GM23338 (cell line): ENCODE measurements around the gene AMFR. TPM values are rescaled to one million over a fixed set of nuclear protein-coding genes. Genes with fewer than 3 reads are reported as not detected.

Experiments used
- ATAC-seq: fragments of 200-7000 bp; cut with Tn5 transposase; 3 replicates; pipeline ENCODE4 v1.9.1; 2020
- DNase-seq: peaks from one replicate; pipeline ENCODE4 v3.0.0-alpha.2; 2015; ENCODE audit warnings: low spot score
- H2AFZ ChIP-seq: fragments of 200-600 bp; sonication (generic); 2 replicates; pipeline ENCODE4 v1.8.0; 2016; ENCODE audit warnings: antibody characterized with exemption, mild to moderate bottlenecking, moderate library complexity
- H3F3A ChIP-seq: fragments of 200-600 bp; sonication (generic); replicated peaks from 2 replicates; pipeline ENCODE4 v1.8.0; 2017; ENCODE audit warnings: antibody characterized with exemption, mixed run types, low read depth
- H3K27ac ChIP-seq: fragments of 200-600 bp; sonication (generic); 2 replicates; pipeline ENCODE4 v1.6.1; 2016; ENCODE audit warnings: low read depth
- H3K27me3 ChIP-seq: fragments of 200-600 bp; sonication (generic); 2 replicates; pipeline ENCODE4 v1.8.0; 2016; ENCODE audit warnings: mild to moderate bottlenecking, mixed run types, moderate library complexity; ENCODE audit not compliant: insufficient read depth
- H3K36me3 ChIP-seq: fragments of 200-600 bp; sonication (generic); 2 replicates; pipeline ENCODE4 v1.8.0; 2016; ENCODE audit warnings: mild to moderate bottlenecking; ENCODE audit not compliant: insufficient read depth
- H3K4me1 ChIP-seq: fragments of 200-600 bp; sonication (generic); 2 replicates; pipeline ENCODE4 v1.8.0; 2016; ENCODE audit warnings: mild to moderate bottlenecking, moderate library complexity; ENCODE audit not compliant: insufficient read depth
- H3K4me2 ChIP-seq: fragments of 200-600 bp; sonication (generic); 2 replicates; pipeline ENCODE4 v1.7.1; 2017; ENCODE audit warnings: mixed run types
- H3K4me3 ChIP-seq: fragments of 200-600 bp; sonication (generic); 2 replicates; pipeline ENCODE4 v1.6.1; 2016; ENCODE audit warnings: mixed run types
- H3K79me2 ChIP-seq: fragments of 200-600 bp; sonication (generic); replicated peaks from 2 replicates; pipeline ENCODE4 v1.8.0; 2017; ENCODE audit warnings: mild to moderate bottlenecking; ENCODE audit not compliant: insufficient read depth
- H3K9me2 ChIP-seq: fragments of 200-600 bp; sonication (generic); 2 replicates; pipeline ENCODE4 v1.8.0; 2017; ENCODE audit not compliant: insufficient read depth
- H4K20me1 ChIP-seq: fragments of 200-600 bp; sonication (generic); replicated peaks from 2 replicates; pipeline ENCODE4 v1.8.0; 2017; ENCODE audit warnings: mild to moderate bottlenecking; ENCODE audit not compliant: insufficient read depth
- H3K27ac Mint-ChIP-seq: 2 replicates; pipeline ENCODE4 v1.8.0; 2020; ENCODE audit warnings: inconsistent platforms, mild to moderate bottlenecking, moderate library complexity, mixed read lengths
- H3K27me3 Mint-ChIP-seq: 3 replicates; pipeline ENCODE4 v1.8.0; 2022; ENCODE audit warnings: low read depth, mild to moderate bottlenecking, moderate library complexity, mixed read lengths, inconsistent platforms; ENCODE audit not compliant: insufficient read depth, poor library complexity
- H3K36me3 Mint-ChIP-seq: 3 replicates; pipeline ENCODE4 v1.8.0; 2021; ENCODE audit warnings: low read depth, mild to moderate bottlenecking, inconsistent platforms, moderate library complexity, mixed read lengths
- H3K4me1 Mint-ChIP-seq: 3 replicates; pipeline ENCODE4 v1.8.0; 2020; ENCODE audit warnings: mild to moderate bottlenecking, inconsistent platforms, mixed read lengths
- H3K4me3 Mint-ChIP-seq: 3 replicates; pipeline ENCODE4 v1.8.0; 2021; ENCODE audit warnings: moderate library complexity, mild to moderate bottlenecking, inconsistent platforms, mixed read lengths
- H3K9me3 Mint-ChIP-seq: 3 replicates; pipeline ENCODE4 v1.8.0; 2020; ENCODE audit warnings: moderate library complexity, mild to moderate bottlenecking, inconsistent platforms, mixed read lengths
- CTCF ChIP-seq, 2 experiments: fragments of 200-600 bp in 1 of 2; sonication (generic) in 1 of 2; conservative IDR thresholded peaks; 2 replicates each; pipeline versions ENCODE4 v1.5.1 to v1.6.1; 2016 to 2017; ENCODE audit warnings: antibody characterized with exemption in 2 of 2, low read depth in 2 of 2, mild to moderate bottlenecking in 2 of 2, moderate library complexity in 1 of 2
- EZH2 ChIP-seq: fragments of 200-600 bp; sonication (generic); IDR thresholded peaks from one replicate; pipeline ENCODE4 v1.8.0; 2017; ENCODE audit warnings: antibody characterized with exemption, mild to moderate bottlenecking, low read depth; ENCODE audit not compliant: unreplicated experiment
- EZH2phosphoT487 ChIP-seq: fragments of 200-600 bp; sonication (generic); IDR thresholded peaks from one replicate; pipeline ENCODE4 v1.8.1; 2018; ENCODE audit warnings: antibody characterized with exemption; ENCODE audit not compliant: unreplicated experiment
- NANOG ChIP-seq: IDR thresholded peaks from 2 replicates; pipeline ENCODE4 v1.6.1; 2016; ENCODE audit warnings: antibody characterized with exemption, borderline replicate concordance
- REST ChIP-seq: IDR thresholded peaks from one replicate; pipeline ENCODE4 v1.6.1; 2018; ENCODE audit warnings: antibody characterized with exemption; ENCODE audit not compliant: unreplicated experiment
- STAT1 ChIP-seq: IDR thresholded peaks from one replicate; pipeline ENCODE4 v1.6.1; 2016; ENCODE audit warnings: antibody characterized with exemption; ENCODE audit not compliant: unreplicated experiment
- ZNF331 ChIP-seq: fragments of 250-450 bp; sonication (Bioruptor Pico); IDR thresholded peaks from 2 replicates; pipeline ENCODE4 v1.5.0; 2020; ENCODE audit warnings: low read depth, mild to moderate bottlenecking, moderate library complexity
- polyA plus RNA-seq: library from polyadenylated mRNA; unstranded; fragments of >200 nt; fragmentation: Nextera tagmentation; extraction: Ambion mirVana; gene quantifications from 2 replicates; pipeline ENCODE4 v1.2.1, GENCODE V29; 2016
- total RNA-seq: library from RNA; depleted of rRNA; stranded (reverse); fragments of >200 nt; shearing (Covaris generic); gene quantifications from 2 replicates; pipeline ENCODE4 v1.2.3, GENCODE V29; 2014

The AMFR gene
- total and polyA plus RNA-seq, 2 experiments from 2014 or later, result 9.0 to 41.1 TPM

GRCh38 chr16:56340864-56341365 is 84.4 kb downstream of the AMFR start (continued):
- TF ChIP-seq NANOG, result no peak
- no peak for TF ChIP-seq CTCF (conservative IDR thresholded peaks at IDR 0.05; ENCODE audit: low read depth in 2 of 2)

- no peaks in the 10 kb centered on the region for H3K9me3 Mint-ChIP-seq
- H3K27me3 Mint-ChIP-seq, result peaks cover 9% of the 10 kb centered on the region
- H3K27ac ChIP-seq, result no peak overlapping the region
- no peak for TF ChIP-seq EZH2phosphoT487
- no peak for TF ChIP-seq STAT1
- TF ChIP-seq EZH2, result no peak
- no peak overlapping the region for H3K4me2 ChIP-seq
- no peaks in the 10 kb centered on the region for H3F3A ChIP-seq
- DNase-seq, result no peak
- no peak overlapping the region for H3K4me3 ChIP-seq
- H3K9me2 ChIP-seq, result no peaks in the 10 kb centered on the region
- H3K27me3 ChIP-seq, result no peaks in the 10 kb centered on the region
- no peak overlapping the region for H3K27ac Mint-ChIP-seq
- H3K4me1 Mint-ChIP-seq, result no peaks in the 10 kb centered on the region
- no peaks in the 10 kb centered on the region for H3K36me3 ChIP-seq
- H2AFZ ChIP-seq, result no peak overlapping the region
- no peaks in the 10 kb centered on the region for H3K4me1 ChIP-seq
- H3K4me3 Mint-ChIP-seq, result no peak overlapping the region
- no peaks in the 10 kb centered on the region for H3K79me2 ChIP-seq
- ATAC-seq, result no peak
- H3K36me3 Mint-ChIP-seq, result peaks cover 3% of the 10 kb centered on the region; the same call in 2 of the 3 replicates
- H4K20me1 ChIP-seq, result no peaks in the 10 kb centered on the region
These were observed 84.9 kb downstream of the AMFR start for GRCh38 chr16:56340416-56340815.

GRCh38 chr16:56339431-56340195 is 85.7 kb downstream of the AMFR start:
- no peaks in the 10 kb centered on the region for H3K27me3 ChIP-seq
- no peaks in the 10 kb centered on the region for H3F3A ChIP-seq
- H2AFZ ChIP-seq, result no peak overlapping the region
- no peak overlapping the region for H3K4me3 ChIP-seq
- no peak overlapping the region for H3K27ac Mint-ChIP-seq
- H3K36me3 ChIP-seq, result no peaks in the 10 kb centered on the region
- no peak for DNase-seq
- H4K20me1 ChIP-seq, result no peaks in the 10 kb centered on the region
- H3K4me1 Mint-ChIP-seq, result no peaks in the 10 kb centered on the region
- H3K27ac ChIP-seq, result no peak overlapping the region
- no peak overlapping the region for H3K4me2 ChIP-seq
- ATAC-seq, result no peak
- H3K9me3 Mint-ChIP-seq, result no peaks in the 10 kb centered on the region
- no peaks in the 10 kb centered on the region for H3K79me2 ChIP-seq
- H3K9me2 ChIP-seq, result no peaks in the 10 kb centered on the region
- peaks cover 3% of the 10 kb centered on the region; the same call in 2 of the 3 replicates for H3K36me3 Mint-ChIP-seq
- no peaks in the 10 kb centered on the region for H3K4me1 ChIP-seq
- peaks cover 9% of the 10 kb centered on the region for H3K27me3 Mint-ChIP-seq
- H3K4me3 Mint-ChIP-seq, result no peak overlapping the region
- TF ChIP-seq ZNF331 (CRISPR knock-in tag), result no peak
- no peak for TF ChIP-seq REST
